HepG2 (cell line): ENCODE measurements around the gene SLC34A3. TPM values are rescaled to one million over a fixed set of nuclear protein-coding genes. Genes with fewer than 3 reads are reported as not detected.
A peak's percentile ranks its signal among the peaks of the same experiment; 100 is the strongest.

Source experiments
- CREB3 ChIP-seq: sonication (generic); formaldehyde crosslinking; IDR thresholded peaks from 2 replicates; pipeline ENCODE4 v1.5.0; 2020; ENCODE audit warnings: missing genetic modification reagents
- GABPA ChIP-seq, 2 experiments: IDR thresholded peaks; 2 replicates each; pipeline ENCODE4 v1.6.1; 2011 to 2016; ENCODE audit warnings: low read depth in 2 of 2, low read length in 1 of 2, missing biosample characterization in 1 of 2, missing genetic modification characterization in 1 of 2
- KDM5A ChIP-seq: fragments of 200-600 bp; sonication (generic); IDR thresholded peaks from 2 replicates; pipeline ENCODE4 v1.7.0; 2018; ENCODE audit warnings: antibody characterized with exemption, mild to moderate bottlenecking, low read length, borderline replicate concordance
- MAFK ChIP-seq, 2 experiments: IDR thresholded peaks in 1 of 2; conservative IDR thresholded peaks in 1 of 2; 2 replicates each; pipeline ENCODE4 v1.6.1; 2011; ENCODE audit warnings: improper control_type of control experiment in 2 of 2, low read length in 2 of 2
- MED1 ChIP-seq: sonication (generic); formaldehyde crosslinking; IDR thresholded peaks from 2 replicates; pipeline ENCODE4 v1.4.0; 2020; ENCODE audit warnings: missing genetic modification reagents
- NFATC3 ChIP-seq: sonication (generic); formaldehyde crosslinking; IDR thresholded peaks from 2 replicates; pipeline ENCODE4 v1.5.1; 2020; ENCODE audit warnings: mild to moderate bottlenecking, missing genetic modification reagents
- PAF1 ChIP-seq: IDR thresholded peaks from 2 replicates; pipeline ENCODE4 v1.6.1; 2016; ENCODE audit warnings: missing genetic modification reagents, missing compliant biosample characterization
- POGZ ChIP-seq: sonication (generic); formaldehyde crosslinking; IDR thresholded peaks from 2 replicates; pipeline ENCODE4 v1.4.0; 2020; ENCODE audit warnings: mild to moderate bottlenecking, missing genetic modification reagents
- PREB ChIP-seq: sonication (generic); formaldehyde crosslinking; IDR thresholded peaks from 2 replicates; pipeline ENCODE4 v1.4.0; 2020; ENCODE audit warnings: missing genetic modification reagents
- SIN3A ChIP-seq: IDR thresholded peaks from 2 replicates; pipeline ENCODE4 v1.6.1; 2011; ENCODE audit warnings: low read depth, mild to moderate bottlenecking, control low read depth, low read length, borderline replicate concordance
- SOX13 ChIP-seq, 3 experiments: fragments of 450-650 bp in 1 of 3; sonication (generic) in 1 of 3; formaldehyde crosslinking in 1 of 3; IDR thresholded peaks in 2 of 3; conservative IDR thresholded peaks in 1 of 3; 2 replicates each; pipeline versions ENCODE4 v1.5.0 to v1.6.1; 2016 to 2020; ENCODE audit warnings: antibody characterized with exemption in 1 of 3, mild to moderate bottlenecking in 1 of 3, missing compliant biosample characterization in 1 of 3, missing genetic modification reagents in 1 of 3, moderate library complexity in 1 of 3
- SRSF1 ChIP-seq: fragments of 200-400 bp; formaldehyde crosslinking; optimal IDR thresholded peaks from 2 replicates; pipeline ENCODE3; 2017; ENCODE audit warnings: mild to moderate bottlenecking, low read depth, low read length, moderate library complexity
- TEAD3 ChIP-seq: optimal IDR thresholded peaks from 2 replicates; pipeline ENCODE3; 2016; ENCODE audit warnings: borderline replicate concordance
- ZFX ChIP-seq: sonication (generic); formaldehyde crosslinking; IDR thresholded peaks from 2 replicates; pipeline ENCODE4 v1.4.0; 2020; ENCODE audit warnings: mild to moderate bottlenecking, low read depth, missing genetic modification reagents, moderate library complexity
- ZKSCAN1 ChIP-seq: fragments of 150-350 bp; IDR thresholded peaks from 2 replicates; pipeline ENCODE4 v1.6.1; 2014; ENCODE audit warnings: low read length
- ZMAT5 ChIP-seq: sonication (generic); formaldehyde crosslinking; IDR thresholded peaks from 2 replicates; pipeline ENCODE4 v1.5.0; 2020; ENCODE audit warnings: mild to moderate bottlenecking, low read depth, missing genetic modification reagents, borderline replicate concordance
- ZNF205 ChIP-seq: IDR thresholded peaks from 2 replicates; pipeline ENCODE4 v1.6.1; 2018; ENCODE audit warnings: missing biosample characterization, missing genetic modification reagents
- ZNF281 ChIP-seq: sonication (generic); formaldehyde crosslinking; IDR thresholded peaks from 2 replicates; pipeline ENCODE4 v1.4.0; 2020; ENCODE audit warnings: missing genetic modification reagents, borderline replicate concordance
- ZNF431 ChIP-seq: sonication (generic); formaldehyde crosslinking; IDR thresholded peaks from 2 replicates; pipeline ENCODE4 v1.9.0; 2022; ENCODE audit warnings: missing genetic modification reagents, low read depth, mild to moderate bottlenecking, borderline replicate concordance
- ZNF674 ChIP-seq: sonication (generic); formaldehyde crosslinking; IDR thresholded peaks from 2 replicates; pipeline ENCODE4 v1.5.0; 2020; ENCODE audit warnings: low read depth, mild to moderate bottlenecking, missing genetic modification reagents
- ZNF746 ChIP-seq: sonication (generic); formaldehyde crosslinking; IDR thresholded peaks from 2 replicates; pipeline ENCODE4 v1.8.0; 2022; ENCODE audit warnings: mild to moderate bottlenecking, missing genetic modification reagents
- ZNF747 ChIP-seq: sonication (generic); formaldehyde crosslinking; IDR thresholded peaks from 2 replicates; pipeline ENCODE4 v1.8.1; 2023; ENCODE audit warnings: missing genetic modification reagents, mild to moderate bottlenecking, borderline replicate concordance
- ZNF776 ChIP-seq: sonication (generic); formaldehyde crosslinking; IDR thresholded peaks from 2 replicates; pipeline ENCODE4 v1.4.0; 2020; ENCODE audit warnings: mild to moderate bottlenecking, missing genetic modification reagents
- ZSCAN21 ChIP-seq: sonication (generic); formaldehyde crosslinking; IDR thresholded peaks from 2 replicates; pipeline ENCODE4 v1.8.0; 2022; ENCODE audit warnings: mild to moderate bottlenecking, missing genetic modification reagents, moderate library complexity, borderline replicate concordance
- polyA plus RNA-seq, 8 experiments: library from polyadenylated mRNA; depleted of rRNA in 3 of 8; stranded (reverse) in 7 of 8; unstranded in 1 of 8; fragments of >200 nt; fragmentation: Illumina TruSeq in 4 of 8; extraction: Trizol in 4 of 8; gene quantifications; 2 replicates each; pipeline versions ENCODE4 v1.2.1 to v1.2.3, GENCODE V29; 2011 to 2016; ENCODE audit warnings: low read depth in 4 of 8, missing spikeins in 1 of 8, mixed read lengths in 1 of 8; ENCODE audit not compliant: insufficient read depth in 1 of 8
- total RNA-seq, 5 experiments: library from RNA; depleted of rRNA; stranded (reverse); fragments of >200 nt; fragmentation: Illumina TruSeq; extraction: Trizol; gene quantifications; 2 replicates each; pipeline ENCODE4 v1.2.3, GENCODE V29; 2016; ENCODE audit warnings: low read depth in 1 of 5

The SLC34A3 gene
- total and polyA plus RNA-seq, 2 of the 13 experiments (the other 11 are each of a cell fraction or from before 2014, with no cell fraction given) = 0.07 to 1.0 TPM

- TF ChIP-seq ZMAT5 (CRISPR knock-in tag) (no peak), ZKSCAN1 (0 out of 2 replicates have a peak, but pooled peaks have one; percentile 34), ZNF674 (CRISPR knock-in tag) (no peak), SRSF1 (no peak), ZSCAN21 (no peak; the same call in 1 of the 2 replicates), PAF1 (CRISPR knock-in tag) (peak; percentile 88; the same call in 1 of the 2 replicates), MAFK (conservative IDR thresholded peaks at IDR 0.05 in 1 of 2, IDR thresholded peaks at IDR 0.05 in 1 of 2; ENCODE audit: low read length in 2 of 2) (no peak), NFATC3 (CRISPR knock-in tag) (no peak), PREB (CRISPR knock-in tag) (no peak), ZNF746 (CRISPR knock-in tag) (no peak), MED1 (CRISPR knock-in tag) (no peak), POGZ (CRISPR knock-in tag) (no peak), TEAD3 (CRISPR knock-in tag) (peak; percentile 36), ZNF776 (peak; percentile 48; the same call in 1 of the 2 replicates), ZNF281 (CRISPR knock-in tag) (no peak), SIN3A (0 out of 2 replicates have a peak, but pooled peaks have one; percentile 14), ZNF747 (CRISPR knock-in tag) (no peak), ZFX (CRISPR knock-in tag) (peak; percentile 59; the same call in 1 of the 2 replicates), KDM5A (no peak), SOX13 (IDR thresholded peaks at IDR 0.05) (0 out of 2 replicates have a peak, but pooled peaks have one; percentile 49), SOX13 (CRISPR knock-in tag; conservative IDR thresholded peaks at IDR 0.05 in 1 of 2, IDR thresholded peaks at IDR 0.05 in 1 of 2) (no peak), ZNF431 (CRISPR knock-in tag) (no peak), GABPA (IDR thresholded peaks at IDR 0.05; ENCODE audit: low read depth, low read length) (no peak), GABPA (CRISPR knock-in tag; IDR thresholded peaks at IDR 0.05; ENCODE audit: low read depth) (no peak), CREB3 (CRISPR knock-in tag) (no peak), ZNF205 (CRISPR knock-in tag) (no peak)
Observed at GRCh38 chr9:137243626-137244485, 13.2 kb downstream of the SLC34A3 start (continued).
